ENCODE data around the gene SOX9. TPM values are rescaled to one million over a fixed set of nuclear protein-coding genes. Genes with fewer than 3 reads are reported as not detected.

Gene SOX9
- polyA plus RNA-seq, 5 donors: 52.9 to 79.0 (median 57.5) TPM

- no peak for DNase-seq
These were observed 31.6 kb downstream of the SOX9 start for GRCh38 chr17:72152387-72152929.

GRCh38 chr17:72158895-72159885 is 38.4 kb downstream of the SOX9 start:
- DNase-seq: peak in 1 of 2 donors; percentile 44

DNA sequence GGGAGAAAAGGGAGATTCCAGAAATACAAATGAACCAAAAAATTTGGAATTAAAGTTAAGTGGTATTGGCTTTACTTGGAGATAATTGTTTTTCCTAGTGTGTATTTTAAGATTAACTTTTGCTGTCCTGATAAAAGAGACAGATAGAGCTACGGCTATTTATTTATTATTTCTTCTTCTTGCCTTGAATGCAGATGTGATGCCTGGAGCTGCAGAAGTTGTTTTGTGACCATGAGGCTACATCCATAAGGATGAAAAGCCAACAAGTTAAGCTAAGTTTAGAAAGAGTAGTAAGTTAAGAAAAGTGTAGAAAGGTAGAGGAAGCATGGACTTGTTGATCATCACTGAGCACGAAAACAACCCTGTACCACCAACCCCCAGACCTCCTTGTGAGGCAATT is 41.7 kb downstream of the SOX9 start:
- no peak for DNase-seq

DNA sequence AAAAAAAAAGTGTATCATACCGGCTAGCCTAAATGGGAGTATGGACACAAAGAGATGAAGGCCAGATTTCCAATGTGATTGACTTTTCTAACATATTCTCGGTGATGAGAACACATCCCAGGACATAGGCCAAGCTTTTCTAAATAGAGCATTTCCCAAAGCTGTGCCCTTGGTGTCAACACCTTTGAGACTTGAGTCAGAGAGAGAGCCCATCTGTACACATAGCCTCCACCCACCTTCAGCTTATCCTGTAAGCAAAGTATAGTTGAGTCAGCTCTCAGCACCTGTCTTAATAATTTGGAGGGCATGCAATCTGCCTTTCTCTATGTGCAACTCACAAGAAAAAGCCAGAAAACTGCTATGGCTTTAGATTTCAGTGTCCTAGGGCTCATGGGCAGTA is 42.7 kb downstream of the SOX9 start:
- no peak for DNase-seq

- no peak for DNase-seq
These were observed 43.4 kb downstream of the SOX9 start for GRCh38 chr17:72164158-72164739.

DNA sequence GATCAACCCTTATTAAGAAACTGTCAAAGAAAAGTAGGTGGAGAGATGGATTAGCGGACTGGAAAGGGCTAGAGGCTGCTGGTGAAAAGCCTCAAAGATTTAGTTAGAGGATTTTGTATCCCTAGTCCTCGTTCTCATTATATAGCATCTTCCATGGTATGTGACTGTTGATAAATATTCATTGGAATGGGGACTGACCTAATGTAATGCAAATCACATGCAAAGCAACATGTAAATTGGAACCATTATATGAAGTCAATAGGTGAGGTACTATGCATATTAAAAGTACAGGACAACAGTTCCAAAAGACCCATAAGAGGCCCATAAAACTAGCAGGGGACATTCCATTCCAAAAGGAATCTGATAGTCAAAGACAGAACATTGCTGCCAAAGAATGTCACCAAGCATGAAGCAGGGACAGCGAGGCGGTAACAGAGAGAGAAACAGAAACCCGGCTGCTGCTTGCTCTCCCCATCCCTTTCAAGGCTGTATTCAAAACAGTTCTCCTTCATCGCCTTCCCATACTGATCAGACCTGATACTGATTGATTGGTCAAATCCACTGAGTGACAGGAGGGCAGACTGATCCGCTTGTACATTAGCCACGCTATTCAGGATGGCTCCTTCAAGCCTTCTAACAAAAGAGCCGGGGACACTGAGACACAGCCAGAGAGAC is 44.5 kb downstream of the SOX9 start:
- no peak for DNase-seq

GRCh38 chr17:72165867-72166439 is 45.1 kb downstream of the SOX9 start:
- DNase-seq: no peak

GRCh38 chr17:72167593-72167992 is 46.8 kb downstream of the SOX9 start:
- DNase-seq: no peak

- no peak for DNase-seq
These were observed 49.0 kb downstream of the SOX9 start for GRCh38 chr17:72169823-72170222.

DNA sequence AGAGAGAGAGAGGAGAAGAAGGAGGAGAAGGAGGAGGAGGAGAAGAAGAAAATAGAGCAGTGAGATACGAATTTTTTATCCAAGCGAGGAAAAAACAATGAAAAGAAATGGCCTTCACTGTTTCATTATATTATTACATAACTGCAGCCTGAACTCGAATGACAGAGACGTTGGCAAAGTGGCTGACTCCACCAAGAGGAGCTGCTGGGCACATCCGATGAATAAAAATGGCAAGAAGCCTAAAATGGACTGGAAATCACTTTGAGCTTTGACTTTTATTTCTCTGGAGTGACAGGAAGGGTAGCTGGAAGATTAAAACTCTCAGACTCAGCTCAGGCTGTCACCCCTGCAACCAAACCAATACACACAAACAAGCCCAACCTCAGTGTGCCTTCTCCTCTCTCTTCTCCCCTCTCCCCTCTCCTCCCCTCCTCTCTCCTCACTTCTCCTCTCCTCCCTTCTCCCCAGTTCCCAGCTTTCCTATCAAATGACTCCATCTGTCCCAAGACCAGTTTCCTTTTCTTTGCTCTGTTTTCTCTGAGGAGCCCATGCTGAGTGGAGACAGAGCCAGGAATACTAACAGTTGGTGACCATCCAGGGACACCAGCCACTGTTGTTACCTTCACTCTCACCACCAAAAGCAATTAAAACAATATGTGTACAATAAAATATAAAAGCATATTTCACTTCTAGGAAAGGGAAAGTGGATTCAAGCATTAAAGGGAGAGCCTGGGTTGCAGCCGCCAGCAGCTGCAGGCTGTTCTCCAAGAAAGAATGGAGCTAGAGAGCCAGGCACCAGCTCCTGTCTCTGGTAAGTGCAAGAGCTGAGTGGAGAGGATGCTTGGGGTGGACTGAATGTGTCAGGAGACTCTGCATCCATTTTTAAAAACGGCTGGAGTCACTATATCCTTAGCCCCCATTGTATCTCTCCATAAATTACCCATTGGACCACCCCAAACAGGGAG is 51.2 kb downstream of the SOX9 start:
- DNase-seq: no peak

DNA sequence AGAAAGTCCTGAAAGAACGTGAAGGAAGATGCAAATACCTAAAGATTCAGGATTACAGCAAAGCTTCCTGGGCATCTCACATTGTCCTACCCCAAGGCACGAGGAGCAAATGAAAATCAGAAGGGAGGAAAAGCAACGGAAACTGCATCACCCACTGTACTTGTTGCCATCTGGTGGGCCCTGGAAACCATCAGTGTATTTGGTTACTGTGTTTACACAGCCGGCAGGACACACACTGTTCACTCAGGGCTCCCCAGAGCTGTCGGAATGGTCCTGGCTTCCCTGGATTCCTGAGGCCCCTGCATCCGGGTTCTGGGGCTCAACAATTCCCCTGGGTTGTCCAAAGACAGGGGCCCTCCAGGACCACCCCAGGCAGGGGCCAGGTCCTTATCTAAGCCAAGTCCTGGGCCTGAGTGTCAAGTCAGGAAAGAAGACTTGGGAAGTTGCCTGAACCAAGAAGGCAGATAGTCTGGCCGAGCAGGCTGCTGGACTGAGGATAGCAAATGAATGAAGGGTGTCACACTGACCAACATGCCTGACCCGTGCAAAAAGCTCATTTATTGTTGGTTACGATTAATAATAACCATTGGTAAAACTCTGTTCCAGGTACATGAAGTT is 52.8 kb downstream of the SOX9 start:
- no peak for DNase-seq

DNA sequence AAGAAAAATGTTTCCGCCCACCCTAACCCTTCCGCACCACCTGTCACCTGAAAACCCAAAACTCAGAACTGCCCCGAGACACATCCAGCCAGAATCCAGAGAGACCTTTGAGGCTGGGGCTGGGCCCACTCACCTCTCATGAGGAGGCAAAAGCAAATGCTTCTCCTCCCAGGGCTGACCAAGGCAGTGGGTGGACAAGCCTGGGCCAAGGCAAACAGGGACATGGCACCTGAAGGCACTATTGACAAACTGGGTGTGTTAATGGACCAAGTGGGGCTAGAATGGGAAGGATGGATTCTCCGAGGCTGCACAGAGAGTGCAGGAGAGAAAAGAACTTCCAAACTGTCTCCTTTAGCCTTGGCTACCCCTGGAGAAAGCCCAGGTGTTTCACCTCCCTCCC is 54.4 kb downstream of the SOX9 start:
- DNase-seq: no peak
